ENCODE measurements around the gene KRT20. TPM values are rescaled to one million over a fixed set of nuclear protein-coding genes. Genes with fewer than 3 reads are reported as not detected.

Gene KRT20
- total RNA-seq, 1 experiment from 2014 or later: not detected

- Histone ChIP-seq H2BK20ac (ENCODE audit: low read depth, low read length, poor library complexity, severe bottlenecking) (no peak overlapping the region), H2AFZ (ENCODE audit: low read length) (no peak overlapping the region), H3K14ac (ENCODE audit: insufficient read depth, low read length) (no peak overlapping the region), H3K18ac (ENCODE audit: insufficient read length, low read depth, low read length) (no peak overlapping the region), H3K4me2 (ENCODE audit: insufficient read depth, insufficient read length, low read length) (no peak overlapping the region), H4K20me1 (ENCODE audit: control insufficient read depth, insufficient read depth, insufficient read length) (no peaks in the 10 kb centered on the region), H3K79me2 (ENCODE audit: insufficient read depth, low read length) (no peaks in the 10 kb centered on the region), H3K27ac (ENCODE audit: insufficient read length, low read depth, low read length) (no peak overlapping the region), H2BK15ac (ENCODE audit: low read depth, low read length) (no peak overlapping the region), H3K23me2 (ENCODE audit: insufficient read length, low read depth, low read length, poor library complexity, severe bottlenecking) (no peaks in the 10 kb centered on the region), H2AK5ac (ENCODE audit: insufficient read length, low read length) (no peak overlapping the region), H3T11ph (ENCODE audit: low read length) (no peak overlapping the region), H4K8ac (replicated peaks; ENCODE audit: insufficient read length, low read depth, low read length) (no peak overlapping the region), H3K23ac (ENCODE audit: insufficient read length, low read depth, low read length) (no peak overlapping the region), H3K9me3 (ENCODE audit: control insufficient read depth, low read depth, low read length) (no peaks in the 10 kb centered on the region), H4K5ac (ENCODE audit: insufficient read length, low read depth, low read length) (no peak overlapping the region), H3K79me1 (ENCODE audit: insufficient read depth, low read depth, low read length, poor library complexity, severe bottlenecking) (no peaks in the 10 kb centered on the region), H3K27me3 (ENCODE audit: insufficient read depth, low read length) (no peaks in the 10 kb centered on the region), H4K91ac (ENCODE audit: insufficient read length, low read depth, low read length) (no peak overlapping the region), H3K4me1 (ENCODE audit: insufficient read depth, low read length) (0 out of 2 replicates have a peak, but pooled peaks cover 2% of the 10 kb centered on the region), H2BK12ac (ENCODE audit: insufficient read length, low read depth, low read length) (no peak overlapping the region), H3K4ac (ENCODE audit: low read depth, low read length) (no peak overlapping the region), H3K9ac (ENCODE audit: extremely low read depth, insufficient read length, low read length) (no peak overlapping the region), H3K56ac (ENCODE audit: insufficient read length, low read depth, low read length) (no peak overlapping the region), H2BK120ac (ENCODE audit: low read depth, low read length, poor library complexity, severe bottlenecking) (no peak overlapping the region), H2BK5ac (ENCODE audit: insufficient read length, low read length) (no peak overlapping the region)
- Mint-ChIP-seq H3K27ac (no peak overlapping the region), H3K4me1 (peaks cover 14 to 36% of the 10 kb centered on the region in 2 experiments), H3K27me3 (ENCODE audit: low read depth) (peaks cover 4% of the 10 kb centered on the region), H3K9me3 (no peaks in the 10 kb centered on the region), H3K36me3 (ENCODE audit: insufficient read depth in 1 of 3, low read depth in 3 of 3) (no peaks in the 10 kb centered on the region), H3K4me3 (no peak overlapping the region)
- no peak for DNase-seq
- no peak for TF ChIP-seq CTCF (conservative IDR thresholded peaks at IDR 0.05)
- no CpG with 5 or more reads among the region's 12 CpGs for WGBS (ENCODE audit: extremely low coverage, insufficient read length, low lambda C conversion rate)
These were observed 18.2 kb upstream of the KRT20 start for GRCh38 chr17:40903129-40903847.

Data from H9 (cell line).